ENCODE measurements around the gene IL21R. TPM values are rescaled to one million over a fixed set of nuclear protein-coding genes. Genes with fewer than 3 reads are reported as not detected.

IL21R gene
- total RNA-seq, 1 donor from 2014 or later = 167 TPM

DNA sequence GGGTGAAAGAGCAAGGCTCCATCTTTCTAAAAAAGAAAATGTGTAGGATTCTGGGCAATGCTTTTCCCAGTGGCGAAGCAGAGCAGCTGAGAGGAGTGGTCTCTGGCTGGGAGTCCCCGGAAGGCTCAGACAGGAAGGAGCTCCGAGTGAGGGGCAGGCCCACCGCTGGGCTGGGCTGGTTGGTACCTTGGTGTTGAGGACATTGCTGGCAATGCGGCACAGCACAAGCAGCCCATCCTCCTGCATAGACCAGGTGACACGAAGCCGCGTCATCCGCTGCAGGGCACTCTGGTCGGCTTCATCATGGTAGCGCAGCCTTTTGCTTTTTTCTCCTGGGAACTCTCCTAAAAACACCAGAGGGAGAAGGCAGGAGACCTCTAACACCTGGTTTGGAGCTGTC lies 83.8 kb downstream of the IL21R start:
- ChIA-PET CTCF (no interaction called here), POLR2A (no interaction called here)
- intact Hi-C loops (cut with micrococcal nuclease) = no loop called here
- no peak for ATAC-seq (ENCODE audit: low read depth)
- Mint-ChIP-seq H3K36me3 (ENCODE audit: low read depth) (peaks cover 88% of the 10 kb centered on the region), H3K9me3 (no peaks in the 10 kb centered on the region), H3K27me3 (no peaks in the 10 kb centered on the region), H3K27ac (no peak overlapping the region), H3K4me1 (no peaks in the 10 kb centered on the region), H3K4me3 (no peak overlapping the region)
- no peak for DNase-seq
- TF ChIP-seq, protein P1, sequence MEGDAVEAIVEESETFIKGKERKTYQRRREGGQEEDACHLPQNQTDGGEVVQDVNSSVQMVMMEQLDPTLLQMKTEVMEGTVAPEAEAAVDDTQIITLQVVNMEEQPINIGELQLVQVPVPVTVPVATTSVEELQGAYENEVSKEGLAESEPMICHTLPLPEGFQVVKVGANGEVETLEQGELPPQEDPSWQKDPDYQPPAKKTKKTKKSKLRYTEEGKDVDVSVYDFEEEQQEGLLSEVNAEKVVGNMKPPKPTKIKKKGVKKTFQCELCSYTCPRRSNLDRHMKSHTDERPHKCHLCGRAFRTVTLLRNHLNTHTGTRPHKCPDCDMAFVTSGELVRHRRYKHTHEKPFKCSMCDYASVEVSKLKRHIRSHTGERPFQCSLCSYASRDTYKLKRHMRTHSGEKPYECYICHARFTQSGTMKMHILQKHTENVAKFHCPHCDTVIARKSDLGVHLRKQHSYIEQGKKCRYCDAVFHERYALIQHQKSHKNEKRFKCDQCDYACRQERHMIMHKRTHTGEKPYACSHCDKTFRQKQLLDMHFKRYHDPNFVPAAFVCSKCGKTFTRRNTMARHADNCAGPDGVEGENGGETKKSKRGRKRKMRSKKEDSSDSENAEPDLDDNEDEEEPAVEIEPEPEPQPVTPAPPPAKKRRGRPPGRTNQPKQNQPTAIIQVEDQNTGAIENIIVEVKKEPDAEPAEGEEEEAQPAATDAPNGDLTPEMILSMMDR (IDR thresholded peaks at IDR 0.05) = no peak

DNA sequence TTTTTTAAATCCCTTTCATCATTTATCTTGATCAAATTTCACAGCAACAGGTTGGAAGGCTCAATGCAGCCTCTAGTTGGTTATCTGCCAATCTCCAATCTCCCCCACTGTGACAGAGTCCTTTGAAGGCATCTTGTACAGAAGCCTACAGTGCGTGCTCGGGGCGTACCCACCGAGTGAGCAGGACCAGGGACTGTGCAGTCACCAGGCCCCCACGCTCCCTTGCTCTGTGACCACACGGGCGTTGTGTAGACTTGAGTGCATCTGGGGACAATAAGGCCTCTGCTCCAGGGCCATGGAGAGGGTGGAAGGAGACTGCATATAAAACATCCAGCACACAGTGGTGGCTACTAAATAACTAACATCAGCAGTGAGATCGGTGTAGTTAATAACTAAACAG lies 84.4 kb downstream of the IL21R start:
- no peaks in the 10 kb centered on the region for H3K4me1 Mint-ChIP-seq

DNA sequence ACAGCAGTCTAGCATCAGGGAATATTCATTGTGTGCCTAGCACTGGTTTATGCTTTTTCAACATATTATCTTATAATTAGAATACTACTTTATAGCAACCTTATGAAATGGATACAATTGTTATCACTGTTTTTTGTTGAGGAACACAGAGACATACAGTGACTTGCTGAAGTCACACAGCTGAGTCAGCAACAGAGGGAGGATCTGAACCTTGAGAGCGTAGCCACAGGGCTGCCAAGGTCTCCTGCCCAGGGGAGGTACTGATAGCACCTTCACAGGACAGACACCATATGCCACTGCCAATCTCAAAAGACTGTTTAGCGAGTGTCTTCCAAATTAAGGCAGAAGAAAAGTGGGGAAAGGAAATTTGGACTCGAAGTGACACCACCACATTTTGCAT lies 84.8 kb downstream of the IL21R start:
- H3K27me3 Mint-ChIP-seq = no peaks in the 10 kb centered on the region
- no peaks in the 10 kb centered on the region for H3K9me3 Mint-ChIP-seq
- H3K27ac Mint-ChIP-seq = no peak overlapping the region
- H3K36me3 Mint-ChIP-seq (ENCODE audit: low read depth) = peaks cover 88% of the 10 kb centered on the region
- ChIA-PET CTCF (no interaction called here), POLR2A (no interaction called here)
- H3K4me1 Mint-ChIP-seq = no peaks in the 10 kb centered on the region
- no peak overlapping the region for H3K4me3 Mint-ChIP-seq
- DNase-seq (no peak), ATAC-seq (ENCODE audit: low read depth) (no peak)
- TF ChIP-seq, protein P1 (IDR thresholded peaks at IDR 0.05) = no peak
- intact Hi-C loops (cut with micrococcal nuclease) = no loop called here

More for the DNA sequence above, 84.4 kb downstream of the IL21R start:
- H3K4me3 Mint-ChIP-seq = no peak overlapping the region
- DNase-seq (no peak), ATAC-seq (ENCODE audit: low read depth) (no peak)
- TF ChIP-seq, protein P1 (IDR thresholded peaks at IDR 0.05) = no peak
- no peaks in the 10 kb centered on the region for H3K27me3 Mint-ChIP-seq
- H3K27ac Mint-ChIP-seq = no peak overlapping the region
- ChIA-PET POLR2A (no interaction called here), CTCF (no interaction called here)
- H3K36me3 Mint-ChIP-seq (ENCODE audit: low read depth) = peaks cover 88% of the 10 kb centered on the region
- no peaks in the 10 kb centered on the region for H3K9me3 Mint-ChIP-seq
- intact Hi-C loops (cut with micrococcal nuclease) = no loop called here

DNA sequence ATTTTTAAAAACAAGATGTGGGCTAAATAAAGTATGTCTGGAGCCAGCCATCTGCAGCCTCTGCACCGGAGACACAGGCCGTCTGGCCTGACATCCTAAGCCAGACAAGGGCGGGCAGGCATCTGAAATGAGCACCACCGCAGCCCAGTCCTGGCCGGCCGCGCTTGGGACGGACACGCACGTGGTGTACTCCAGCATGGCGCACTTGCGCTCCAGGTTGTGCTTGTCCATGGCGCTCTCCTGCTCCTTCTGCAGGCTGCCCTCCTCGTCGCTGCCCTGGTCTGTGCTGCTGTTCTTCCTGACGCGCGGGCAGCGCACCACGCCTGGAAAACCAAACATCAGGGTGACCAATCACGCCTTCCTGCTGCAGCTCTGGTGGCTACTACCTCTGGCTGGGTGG lies 87.4 kb downstream of the IL21R start:
- DNase-seq (no peak), ATAC-seq (ENCODE audit: low read depth) (no peak)
- ChIA-PET POLR2A (no interaction called here), CTCF (no interaction called here)
- H3K36me3 Mint-ChIP-seq (ENCODE audit: low read depth) = peaks cover 89% of the 10 kb centered on the region
- H3K27ac Mint-ChIP-seq = no peak overlapping the region
- intact Hi-C loops (cut with micrococcal nuclease) = no loop called here
- no peaks in the 10 kb centered on the region for H3K9me3 Mint-ChIP-seq
- no peak overlapping the region for H3K4me3 Mint-ChIP-seq
- TF ChIP-seq, protein P1 (IDR thresholded peaks at IDR 0.05) = no peak
- no peaks in the 10 kb centered on the region for H3K27me3 Mint-ChIP-seq
- no peaks in the 10 kb centered on the region for H3K4me1 Mint-ChIP-seq

DNA sequence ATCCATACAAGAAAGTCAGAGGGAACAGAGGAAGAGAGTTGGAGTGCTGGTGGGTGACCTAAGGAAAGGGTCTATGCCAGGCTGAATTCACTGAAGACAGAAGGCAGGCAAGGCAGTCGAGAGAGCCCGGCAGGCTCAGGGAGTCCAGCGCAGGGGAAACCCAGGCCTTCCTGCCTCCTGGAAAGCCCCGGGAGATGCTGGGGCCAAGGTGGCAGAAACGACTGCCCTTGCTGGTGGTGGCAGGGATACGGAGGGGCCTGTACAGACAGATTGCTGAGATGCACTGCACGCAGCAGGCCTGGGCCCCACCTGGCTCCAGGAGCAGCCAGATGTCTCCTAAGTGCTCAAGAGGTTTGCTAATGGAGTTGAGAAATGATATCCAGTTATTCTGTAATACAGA lies 87.9 kb downstream of the IL21R start:
- POLR2A ChIA-PET = no interaction called here
- DNase-seq (no peak), ATAC-seq (ENCODE audit: low read depth) (no peak)
- CTCF ChIA-PET = no interaction called here
- Mint-ChIP-seq H3K27ac (no peak overlapping the region), H3K36me3 (ENCODE audit: low read depth) (peaks cover 89% of the 10 kb centered on the region), H3K4me3 (no peak overlapping the region), H3K27me3 (no peaks in the 10 kb centered on the region), H3K4me1 (no peaks in the 10 kb centered on the region), H3K9me3 (no peaks in the 10 kb centered on the region)
- intact Hi-C loops (cut with micrococcal nuclease) = no loop called here
- TF ChIP-seq, protein P1 (IDR thresholded peaks at IDR 0.05) = no peak
